ENCODE data around the gene TTC7B. TPM values are rescaled to one million over a fixed set of nuclear protein-coding genes. Genes with fewer than 3 reads are reported as not detected.

The TTC7B gene
- total and polyA plus RNA-seq, 2 of the 13 experiments (the other 11 are each of a cell fraction or from before 2014, with no cell fraction given) = 1.3 to 3.2 TPM

- Histone ChIP-seq H3K9ac (ENCODE audit: insufficient read depth, low read depth, low read length) (no peak overlapping the region), H2AFZ (ENCODE audit: low read length) (no peak overlapping the region), H3K4me3 (replicated peaks in 1 of 3; ENCODE audit: insufficient read depth in 1 of 3, low read depth in 2 of 3, low read length in 3 of 3) (no peak overlapping the region), H3K9me3 (ENCODE audit: low read length) (no peaks in the 10 kb centered on the region), H3K4me1 (ENCODE audit: insufficient read depth, low read length) (peaks cover 4% of the 10 kb centered on the region; the same call in 1 of the 2 replicates), H3K4me2 (ENCODE audit: low read depth, low read length) (no peak overlapping the region), H3K79me2 (ENCODE audit: insufficient read depth, low read length) (no peaks in the 10 kb centered on the region), H3K36me3 (replicated peaks in 1 of 2; ENCODE audit: control insufficient read depth in 1 of 2, insufficient read depth in 2 of 2, low read length in 2 of 2) (no peaks in the 10 kb centered on the region), H3K27ac (ENCODE audit: extremely low read length, insufficient read depth, low read length) (no peak overlapping the region), H4K20me1 (ENCODE audit: insufficient read depth, low read length) (no peaks in the 10 kb centered on the region), H3K27me3 (ENCODE audit: control insufficient read depth in 1 of 2, insufficient read depth in 2 of 2, low read length in 2 of 2) (no peaks in the 10 kb centered on the region)
- TF ChIP-seq ATM (IDR thresholded peaks at IDR 0.05; ENCODE audit: borderline replicate concordance) = no peak
- no peak for TF ChIP-seq NBN (conservative IDR thresholded peaks at IDR 0.05)
- TF ChIP-seq, protein P1, sequence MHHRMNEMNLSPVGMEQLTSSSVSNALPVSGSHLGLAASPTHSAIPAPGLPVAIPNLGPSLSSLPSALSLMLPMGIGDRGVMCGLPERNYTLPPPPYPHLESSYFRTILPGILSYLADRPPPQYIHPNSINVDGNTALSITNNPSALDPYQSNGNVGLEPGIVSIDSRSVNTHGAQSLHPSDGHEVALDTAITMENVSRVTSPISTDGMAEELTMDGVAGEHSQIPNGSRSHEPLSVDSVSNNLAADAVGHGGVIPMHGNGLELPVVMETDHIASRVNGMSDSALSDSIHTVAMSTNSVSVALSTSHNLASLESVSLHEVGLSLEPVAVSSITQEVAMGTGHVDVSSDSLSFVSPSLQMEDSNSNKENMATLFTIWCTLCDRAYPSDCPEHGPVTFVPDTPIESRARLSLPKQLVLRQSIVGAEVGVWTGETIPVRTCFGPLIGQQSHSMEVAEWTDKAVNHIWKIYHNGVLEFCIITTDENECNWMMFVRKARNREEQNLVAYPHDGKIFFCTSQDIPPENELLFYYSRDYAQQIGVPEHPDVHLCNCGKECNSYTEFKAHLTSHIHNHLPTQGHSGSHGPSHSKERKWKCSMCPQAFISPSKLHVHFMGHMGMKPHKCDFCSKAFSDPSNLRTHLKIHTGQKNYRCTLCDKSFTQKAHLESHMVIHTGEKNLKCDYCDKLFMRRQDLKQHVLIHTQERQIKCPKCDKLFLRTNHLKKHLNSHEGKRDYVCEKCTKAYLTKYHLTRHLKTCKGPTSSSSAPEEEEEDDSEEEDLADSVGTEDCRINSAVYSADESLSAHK (CRISPR knock-in tag; IDR thresholded peaks at IDR 0.05; ENCODE audit: borderline replicate concordance) = no peak
- no peak for TF ChIP-seq FOXO4 (CRISPR knock-in tag; conservative IDR thresholded peaks at IDR 0.05)
- no peak for TF ChIP-seq CENPT (CRISPR knock-in tag; IDR thresholded peaks at IDR 0.05; ENCODE audit: low read depth)
- no peak for TF ChIP-seq CSRNP2 (CRISPR knock-in tag; conservative IDR thresholded peaks at IDR 0.05; ENCODE audit: low read depth)
- TF ChIP-seq TARDBP (CRISPR knock-in tag; IDR thresholded peaks at IDR 0.05) = no peak
- TF ChIP-seq ZNF629 (CRISPR knock-in tag; conservative IDR thresholded peaks at IDR 0.05) = no peak
- no peak for TF ChIP-seq RAD51 (IDR thresholded peaks at IDR 0.05; ENCODE audit: borderline replicate concordance)
- no peak for TF ChIP-seq MED1 (CRISPR knock-in tag; IDR thresholded peaks at IDR 0.05)
- TF ChIP-seq ZSCAN21 (CRISPR knock-in tag; IDR thresholded peaks at IDR 0.05; ENCODE audit: borderline replicate concordance) = no peak
- TF ChIP-seq ZNF432 (CRISPR knock-in tag; IDR thresholded peaks at IDR 0.05; ENCODE audit: borderline replicate concordance) = no peak
- TF ChIP-seq ARNTL (CRISPR knock-in tag; IDR thresholded peaks at IDR 0.05) = no peak
- TF ChIP-seq, protein P2, sequence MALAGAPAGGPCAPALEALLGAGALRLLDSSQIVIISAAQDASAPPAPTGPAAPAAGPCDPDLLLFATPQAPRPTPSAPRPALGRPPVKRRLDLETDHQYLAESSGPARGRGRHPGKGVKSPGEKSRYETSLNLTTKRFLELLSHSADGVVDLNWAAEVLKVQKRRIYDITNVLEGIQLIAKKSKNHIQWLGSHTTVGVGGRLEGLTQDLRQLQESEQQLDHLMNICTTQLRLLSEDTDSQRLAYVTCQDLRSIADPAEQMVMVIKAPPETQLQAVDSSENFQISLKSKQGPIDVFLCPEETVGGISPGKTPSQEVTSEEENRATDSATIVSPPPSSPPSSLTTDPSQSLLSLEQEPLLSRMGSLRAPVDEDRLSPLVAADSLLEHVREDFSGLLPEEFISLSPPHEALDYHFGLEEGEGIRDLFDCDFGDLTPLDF (CRISPR knock-in tag; IDR thresholded peaks at IDR 0.05) = no peak
- no peak for TF ChIP-seq SMAD3 (CRISPR knock-in tag; IDR thresholded peaks at IDR 0.05)
- no peak for TF ChIP-seq AFF4 (CRISPR knock-in tag; IDR thresholded peaks at IDR 0.05)
- WGBS (ENCODE audit: low lambda C conversion rate) = 61% methylated on average over 2 of the region's 4 CpGs
- no peak for FAIRE-seq
- CTCF ChIA-PET (ENCODE audit: low intra/inter-chr PET ratio, low total read pairs) = no interaction called here
- POLR2A ChIA-PET = no interaction called here
- DNase-seq (ENCODE audit: low spot score) = no peak
- in situ Hi-C loops (cut with HindIII; ENCODE audit: extremely low pct_ligation_motif_present, low pct_unique_long_range_greater_than_20kb) = no loop called here
- BruUV-seq (replicated peaks) = no TSS peak
- ATAC-seq = no peak
- intact Hi-C loops (cut with micrococcal nuclease; ENCODE audit: unreplicated experiment) = no loop called here
Observed at GRCh38 chr14:90782892-90783291, 33.3 kb downstream of the TTC7B start.
